Measurements from ENCODE around the gene PPM1H.

- TF ChIP-seq, protein P1, sequence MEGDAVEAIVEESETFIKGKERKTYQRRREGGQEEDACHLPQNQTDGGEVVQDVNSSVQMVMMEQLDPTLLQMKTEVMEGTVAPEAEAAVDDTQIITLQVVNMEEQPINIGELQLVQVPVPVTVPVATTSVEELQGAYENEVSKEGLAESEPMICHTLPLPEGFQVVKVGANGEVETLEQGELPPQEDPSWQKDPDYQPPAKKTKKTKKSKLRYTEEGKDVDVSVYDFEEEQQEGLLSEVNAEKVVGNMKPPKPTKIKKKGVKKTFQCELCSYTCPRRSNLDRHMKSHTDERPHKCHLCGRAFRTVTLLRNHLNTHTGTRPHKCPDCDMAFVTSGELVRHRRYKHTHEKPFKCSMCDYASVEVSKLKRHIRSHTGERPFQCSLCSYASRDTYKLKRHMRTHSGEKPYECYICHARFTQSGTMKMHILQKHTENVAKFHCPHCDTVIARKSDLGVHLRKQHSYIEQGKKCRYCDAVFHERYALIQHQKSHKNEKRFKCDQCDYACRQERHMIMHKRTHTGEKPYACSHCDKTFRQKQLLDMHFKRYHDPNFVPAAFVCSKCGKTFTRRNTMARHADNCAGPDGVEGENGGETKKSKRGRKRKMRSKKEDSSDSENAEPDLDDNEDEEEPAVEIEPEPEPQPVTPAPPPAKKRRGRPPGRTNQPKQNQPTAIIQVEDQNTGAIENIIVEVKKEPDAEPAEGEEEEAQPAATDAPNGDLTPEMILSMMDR (IDR thresholded peaks at IDR 0.05) = no peak
- TF ChIP-seq POLR2A (IDR thresholded peaks at IDR 0.05) = no peak
Observed at GRCh38 chr12:62963486-62964041, 28.6 kb upstream of the PPM1H start.

All from lower leg skin (tissue), 3 donors.